ENCODE measurements around the gene ERCC6L2. TPM values are rescaled to one million over a fixed set of nuclear protein-coding genes. Genes with fewer than 3 reads are reported as not detected.

The ERCC6L2 gene
- total and polyA plus RNA-seq, 2 experiments from 2014 or later, result 33.5 to 80.6 TPM

DNA sequence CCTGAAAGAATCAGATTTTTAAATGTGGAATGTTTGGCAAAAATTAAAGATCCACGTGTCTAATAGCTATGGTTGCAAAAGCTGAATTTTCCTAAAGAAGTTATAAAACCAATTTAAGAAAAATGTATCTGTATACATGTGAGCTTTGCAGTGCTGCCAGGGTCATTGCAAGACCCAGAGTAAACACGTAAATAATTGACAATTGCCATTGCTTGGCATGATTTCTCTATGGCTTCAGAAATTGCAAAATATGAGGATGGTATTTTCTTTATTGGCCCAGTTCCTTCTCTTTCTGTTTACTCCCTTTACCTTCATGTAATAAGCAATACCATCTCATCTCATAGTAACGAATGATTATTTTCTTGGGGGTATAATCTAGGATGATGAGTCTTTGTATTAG is 123.9 kb downstream of the ERCC6L2 start:
- H2AFZ ChIP-seq, result no peak overlapping the region
- H3F3A ChIP-seq (replicated peaks; ENCODE audit: low read depth), result no peaks in the 10 kb centered on the region
- DNase-seq (ENCODE audit: low spot score) (no peak), ATAC-seq (no peak)
- H3K79me2 ChIP-seq (replicated peaks; ENCODE audit: insufficient read depth), result no peaks in the 10 kb centered on the region
- no peak overlapping the region for H3K27ac Mint-ChIP-seq
- H3K27me3 Mint-ChIP-seq (ENCODE audit: insufficient read depth, low read depth, poor library complexity), result no peaks in the 10 kb centered on the region
- peaks cover 8% of the 10 kb centered on the region for H3K4me1 Mint-ChIP-seq
- H3K36me3 Mint-ChIP-seq (ENCODE audit: low read depth), result peaks cover 33% of the 10 kb centered on the region
- H3K27ac ChIP-seq (ENCODE audit: low read depth), result no peak overlapping the region
- no peaks in the 10 kb centered on the region for H3K9me2 ChIP-seq (ENCODE audit: insufficient read depth)
- H3K27me3 ChIP-seq (ENCODE audit: insufficient read depth), result no peaks in the 10 kb centered on the region
- no peaks in the 10 kb centered on the region for H4K20me1 ChIP-seq (replicated peaks; ENCODE audit: insufficient read depth)
- H3K4me3 Mint-ChIP-seq, result no peak overlapping the region
- H3K4me2 ChIP-seq, result no peak overlapping the region
- no peaks in the 10 kb centered on the region; the same call in 1 of the 2 replicates for H3K36me3 ChIP-seq (ENCODE audit: insufficient read depth)
- no peak overlapping the region for H3K4me3 ChIP-seq
- peaks cover 7% of the 10 kb centered on the region; the same call in 2 of the 3 replicates for H3K9me3 Mint-ChIP-seq
- TF ChIP-seq ZNF114 (CRISPR knock-in tag; IDR thresholded peaks at IDR 0.05), result no peak
- TF ChIP-seq, protein P1, sequence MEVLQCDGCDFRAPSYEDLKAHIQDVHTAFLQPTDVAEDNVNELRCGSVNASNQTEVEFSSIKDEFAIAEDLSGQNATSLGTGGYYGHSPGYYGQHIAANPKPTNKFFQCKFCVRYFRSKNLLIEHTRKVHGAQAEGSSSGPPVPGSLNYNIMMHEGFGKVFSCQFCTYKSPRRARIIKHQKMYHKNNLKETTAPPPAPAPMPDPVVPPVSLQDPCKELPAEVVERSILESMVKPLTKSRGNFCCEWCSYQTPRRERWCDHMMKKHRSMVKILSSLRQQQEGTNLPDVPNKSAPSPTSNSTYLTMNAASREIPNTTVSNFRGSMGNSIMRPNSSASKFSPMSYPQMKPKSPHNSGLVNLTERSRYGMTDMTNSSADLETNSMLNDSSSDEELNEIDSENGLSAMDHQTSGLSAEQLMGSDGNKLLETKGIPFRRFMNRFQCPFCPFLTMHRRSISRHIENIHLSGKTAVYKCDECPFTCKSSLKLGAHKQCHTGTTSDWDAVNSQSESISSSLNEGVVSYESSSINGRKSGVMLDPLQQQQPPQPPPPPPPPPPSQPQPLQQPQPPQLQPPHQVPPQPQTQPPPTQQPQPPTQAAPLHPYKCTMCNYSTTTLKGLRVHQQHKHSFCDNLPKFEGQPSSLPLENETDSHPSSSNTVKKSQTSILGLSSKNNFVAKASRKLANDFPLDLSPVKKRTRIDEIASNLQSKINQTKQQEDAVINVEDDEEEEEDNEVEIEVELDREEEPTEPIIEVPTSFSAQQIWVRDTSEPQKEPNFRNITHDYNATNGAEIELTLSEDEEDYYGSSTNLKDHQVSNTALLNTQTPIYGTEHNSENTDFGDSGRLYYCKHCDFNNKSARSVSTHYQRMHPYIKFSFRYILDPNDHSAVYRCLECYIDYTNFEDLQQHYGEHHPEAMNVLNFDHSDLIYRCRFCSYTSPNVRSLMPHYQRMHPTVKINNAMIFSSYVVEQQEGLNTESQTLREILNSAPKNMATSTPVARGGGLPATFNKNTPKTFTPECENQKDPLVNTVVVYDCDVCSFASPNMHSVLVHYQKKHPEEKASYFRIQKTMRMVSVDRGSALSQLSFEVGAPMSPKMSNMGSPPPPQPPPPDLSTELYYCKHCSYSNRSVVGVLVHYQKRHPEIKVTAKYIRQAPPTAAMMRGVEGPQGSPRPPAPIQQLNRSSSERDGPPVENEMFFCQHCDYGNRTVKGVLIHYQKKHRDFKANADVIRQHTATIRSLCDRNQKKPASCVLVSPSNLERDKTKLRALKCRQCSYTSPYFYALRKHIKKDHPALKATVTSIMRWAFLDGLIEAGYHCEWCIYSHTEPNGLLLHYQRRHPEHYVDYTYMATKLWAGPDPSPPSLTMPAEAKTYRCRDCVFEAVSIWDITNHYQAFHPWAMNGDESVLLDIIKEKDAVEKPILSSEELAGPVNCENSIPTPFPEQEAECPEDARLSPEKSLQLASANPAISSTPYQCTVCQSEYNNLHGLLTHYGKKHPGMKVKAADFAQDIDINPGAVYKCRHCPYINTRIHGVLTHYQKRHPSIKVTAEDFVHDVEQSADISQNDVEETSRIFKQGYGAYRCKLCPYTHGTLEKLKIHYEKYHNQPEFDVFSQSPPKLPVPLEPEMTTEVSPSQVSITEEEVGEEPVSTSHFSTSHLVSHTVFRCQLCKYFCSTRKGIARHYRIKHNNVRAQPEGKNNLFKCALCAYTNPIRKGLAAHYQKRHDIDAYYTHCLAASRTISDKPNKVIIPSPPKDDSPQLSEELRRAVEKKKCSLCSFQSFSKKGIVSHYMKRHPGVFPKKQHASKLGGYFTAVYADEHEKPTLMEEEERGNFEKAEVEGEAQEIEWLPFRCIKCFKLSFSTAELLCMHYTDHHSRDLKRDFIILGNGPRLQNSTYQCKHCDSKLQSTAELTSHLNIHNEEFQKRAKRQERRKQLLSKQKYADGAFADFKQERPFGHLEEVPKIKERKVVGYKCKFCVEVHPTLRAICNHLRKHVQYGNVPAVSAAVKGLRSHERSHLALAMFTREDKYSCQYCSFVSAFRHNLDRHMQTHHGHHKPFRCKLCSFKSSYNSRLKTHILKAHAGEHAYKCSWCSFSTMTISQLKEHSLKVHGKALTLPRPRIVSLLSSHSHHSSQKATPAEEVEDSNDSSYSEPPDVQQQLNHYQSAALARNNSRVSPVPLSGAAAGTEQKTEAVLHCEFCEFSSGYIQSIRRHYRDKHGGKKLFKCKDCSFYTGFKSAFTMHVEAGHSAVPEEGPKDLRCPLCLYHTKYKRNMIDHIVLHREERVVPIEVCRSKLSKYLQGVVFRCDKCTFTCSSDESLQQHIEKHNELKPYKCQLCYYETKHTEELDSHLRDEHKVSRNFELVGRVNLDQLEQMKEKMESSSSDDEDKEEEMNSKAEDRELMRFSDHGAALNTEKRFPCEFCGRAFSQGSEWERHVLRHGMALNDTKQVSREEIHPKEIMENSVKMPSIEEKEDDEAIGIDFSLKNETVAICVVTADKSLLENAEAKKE (CRISPR knock-in tag; IDR thresholded peaks at IDR 0.05), result no peak
- TF ChIP-seq CREB1 (CRISPR knock-in tag; IDR thresholded peaks at IDR 0.05; ENCODE audit: low read depth), result no peak
- TF ChIP-seq, protein P2, sequence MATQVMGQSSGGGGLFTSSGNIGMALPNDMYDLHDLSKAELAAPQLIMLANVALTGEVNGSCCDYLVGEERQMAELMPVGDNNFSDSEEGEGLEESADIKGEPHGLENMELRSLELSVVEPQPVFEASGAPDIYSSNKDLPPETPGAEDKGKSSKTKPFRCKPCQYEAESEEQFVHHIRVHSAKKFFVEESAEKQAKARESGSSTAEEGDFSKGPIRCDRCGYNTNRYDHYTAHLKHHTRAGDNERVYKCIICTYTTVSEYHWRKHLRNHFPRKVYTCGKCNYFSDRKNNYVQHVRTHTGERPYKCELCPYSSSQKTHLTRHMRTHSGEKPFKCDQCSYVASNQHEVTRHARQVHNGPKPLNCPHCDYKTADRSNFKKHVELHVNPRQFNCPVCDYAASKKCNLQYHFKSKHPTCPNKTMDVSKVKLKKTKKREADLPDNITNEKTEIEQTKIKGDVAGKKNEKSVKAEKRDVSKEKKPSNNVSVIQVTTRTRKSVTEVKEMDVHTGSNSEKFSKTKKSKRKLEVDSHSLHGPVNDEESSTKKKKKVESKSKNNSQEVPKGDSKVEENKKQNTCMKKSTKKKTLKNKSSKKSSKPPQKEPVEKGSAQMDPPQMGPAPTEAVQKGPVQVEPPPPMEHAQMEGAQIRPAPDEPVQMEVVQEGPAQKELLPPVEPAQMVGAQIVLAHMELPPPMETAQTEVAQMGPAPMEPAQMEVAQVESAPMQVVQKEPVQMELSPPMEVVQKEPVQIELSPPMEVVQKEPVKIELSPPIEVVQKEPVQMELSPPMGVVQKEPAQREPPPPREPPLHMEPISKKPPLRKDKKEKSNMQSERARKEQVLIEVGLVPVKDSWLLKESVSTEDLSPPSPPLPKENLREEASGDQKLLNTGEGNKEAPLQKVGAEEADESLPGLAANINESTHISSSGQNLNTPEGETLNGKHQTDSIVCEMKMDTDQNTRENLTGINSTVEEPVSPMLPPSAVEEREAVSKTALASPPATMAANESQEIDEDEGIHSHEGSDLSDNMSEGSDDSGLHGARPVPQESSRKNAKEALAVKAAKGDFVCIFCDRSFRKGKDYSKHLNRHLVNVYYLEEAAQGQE (IDR thresholded peaks at IDR 0.05; ENCODE audit: unreplicated experiment), result no peak
- TF ChIP-seq EZH2 (IDR thresholded peaks at IDR 0.05; ENCODE audit: low read depth, unreplicated experiment), result no peak
- TF ChIP-seq POLR2AphosphoS5 (IDR thresholded peaks at IDR 0.05; ENCODE audit: low read depth), result no peak
- no peak for TF ChIP-seq STAT1 (IDR thresholded peaks at IDR 0.05; ENCODE audit: unreplicated experiment)
- TF ChIP-seq, protein P3, sequence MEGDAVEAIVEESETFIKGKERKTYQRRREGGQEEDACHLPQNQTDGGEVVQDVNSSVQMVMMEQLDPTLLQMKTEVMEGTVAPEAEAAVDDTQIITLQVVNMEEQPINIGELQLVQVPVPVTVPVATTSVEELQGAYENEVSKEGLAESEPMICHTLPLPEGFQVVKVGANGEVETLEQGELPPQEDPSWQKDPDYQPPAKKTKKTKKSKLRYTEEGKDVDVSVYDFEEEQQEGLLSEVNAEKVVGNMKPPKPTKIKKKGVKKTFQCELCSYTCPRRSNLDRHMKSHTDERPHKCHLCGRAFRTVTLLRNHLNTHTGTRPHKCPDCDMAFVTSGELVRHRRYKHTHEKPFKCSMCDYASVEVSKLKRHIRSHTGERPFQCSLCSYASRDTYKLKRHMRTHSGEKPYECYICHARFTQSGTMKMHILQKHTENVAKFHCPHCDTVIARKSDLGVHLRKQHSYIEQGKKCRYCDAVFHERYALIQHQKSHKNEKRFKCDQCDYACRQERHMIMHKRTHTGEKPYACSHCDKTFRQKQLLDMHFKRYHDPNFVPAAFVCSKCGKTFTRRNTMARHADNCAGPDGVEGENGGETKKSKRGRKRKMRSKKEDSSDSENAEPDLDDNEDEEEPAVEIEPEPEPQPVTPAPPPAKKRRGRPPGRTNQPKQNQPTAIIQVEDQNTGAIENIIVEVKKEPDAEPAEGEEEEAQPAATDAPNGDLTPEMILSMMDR (conservative IDR thresholded peaks at IDR 0.05; ENCODE audit: low read depth in 2 of 2), result no peak
- TF ChIP-seq NANOG (IDR thresholded peaks at IDR 0.05; ENCODE audit: borderline replicate concordance), result no peak
- TF ChIP-seq JUNB (IDR thresholded peaks at IDR 0.05; ENCODE audit: unreplicated experiment), result no peak
- no peak for TF ChIP-seq ETS1 (IDR thresholded peaks at IDR 0.05)
- no peak for TF ChIP-seq EZH2phosphoT487 (IDR thresholded peaks at IDR 0.05; ENCODE audit: unreplicated experiment)
- no peak for TF ChIP-seq ZNF331 (CRISPR knock-in tag; IDR thresholded peaks at IDR 0.05; ENCODE audit: low read depth)
- H3K4me1 ChIP-seq (ENCODE audit: insufficient read depth), result no peaks in the 10 kb centered on the region
